ENCODE results near the gene C15orf62.

Gene C15orf62

DNA sequence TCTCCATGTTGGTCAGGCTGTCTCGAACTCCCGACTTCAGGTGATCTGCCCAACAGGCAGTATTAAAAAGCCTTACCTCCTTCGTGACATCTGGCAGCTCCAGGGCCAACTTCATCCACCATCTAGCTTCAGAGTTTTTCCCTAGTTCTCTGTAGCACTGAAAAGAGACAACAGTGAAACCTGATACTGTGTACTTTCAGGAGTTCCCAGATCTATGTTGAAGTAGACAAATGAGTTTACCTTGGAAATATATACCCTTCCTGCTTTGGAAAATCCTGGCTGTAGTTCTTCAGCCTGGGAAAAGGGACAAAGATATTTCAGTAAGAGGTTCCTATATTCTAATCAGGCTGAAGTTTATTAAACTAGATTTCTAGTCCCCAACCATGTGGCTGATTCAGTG, 32.7 kb upstream of the C15orf62 start:
- H3K4me3 ChIP-seq (ENCODE audit: low read depth, low read length): no peak overlapping the region
- TF ChIP-seq, protein P1, sequence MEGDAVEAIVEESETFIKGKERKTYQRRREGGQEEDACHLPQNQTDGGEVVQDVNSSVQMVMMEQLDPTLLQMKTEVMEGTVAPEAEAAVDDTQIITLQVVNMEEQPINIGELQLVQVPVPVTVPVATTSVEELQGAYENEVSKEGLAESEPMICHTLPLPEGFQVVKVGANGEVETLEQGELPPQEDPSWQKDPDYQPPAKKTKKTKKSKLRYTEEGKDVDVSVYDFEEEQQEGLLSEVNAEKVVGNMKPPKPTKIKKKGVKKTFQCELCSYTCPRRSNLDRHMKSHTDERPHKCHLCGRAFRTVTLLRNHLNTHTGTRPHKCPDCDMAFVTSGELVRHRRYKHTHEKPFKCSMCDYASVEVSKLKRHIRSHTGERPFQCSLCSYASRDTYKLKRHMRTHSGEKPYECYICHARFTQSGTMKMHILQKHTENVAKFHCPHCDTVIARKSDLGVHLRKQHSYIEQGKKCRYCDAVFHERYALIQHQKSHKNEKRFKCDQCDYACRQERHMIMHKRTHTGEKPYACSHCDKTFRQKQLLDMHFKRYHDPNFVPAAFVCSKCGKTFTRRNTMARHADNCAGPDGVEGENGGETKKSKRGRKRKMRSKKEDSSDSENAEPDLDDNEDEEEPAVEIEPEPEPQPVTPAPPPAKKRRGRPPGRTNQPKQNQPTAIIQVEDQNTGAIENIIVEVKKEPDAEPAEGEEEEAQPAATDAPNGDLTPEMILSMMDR (IDR thresholded peaks at IDR 0.05; ENCODE audit: borderline replicate concordance, insufficient read depth, low read depth, low read length): no peak

DNA sequence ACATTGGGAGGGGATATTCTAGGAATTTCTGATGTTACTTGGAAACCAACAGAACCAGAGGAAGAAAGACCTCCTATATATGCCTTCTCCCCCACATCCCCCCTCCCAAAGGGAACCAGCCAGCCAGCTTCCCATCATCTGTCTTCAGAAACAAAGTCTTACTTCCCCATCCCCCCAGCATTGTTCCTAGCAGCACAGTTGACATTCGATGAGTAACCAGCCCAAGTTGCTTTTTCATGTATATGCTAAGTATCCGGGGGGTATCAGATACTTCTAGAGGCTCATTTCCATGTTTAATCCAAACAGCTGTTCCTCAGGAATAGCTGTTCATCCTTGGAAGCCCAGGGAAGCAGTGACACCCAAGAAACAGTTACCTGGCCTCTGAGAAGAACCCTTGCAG, 30.7 kb upstream of the C15orf62 start:
- TF ChIP-seq, protein P1 (IDR thresholded peaks at IDR 0.05; ENCODE audit: borderline replicate concordance, insufficient read depth, low read depth, low read length): no peak
- no peak overlapping the region for H3K4me3 ChIP-seq (ENCODE audit: low read depth, low read length)

DNA sequence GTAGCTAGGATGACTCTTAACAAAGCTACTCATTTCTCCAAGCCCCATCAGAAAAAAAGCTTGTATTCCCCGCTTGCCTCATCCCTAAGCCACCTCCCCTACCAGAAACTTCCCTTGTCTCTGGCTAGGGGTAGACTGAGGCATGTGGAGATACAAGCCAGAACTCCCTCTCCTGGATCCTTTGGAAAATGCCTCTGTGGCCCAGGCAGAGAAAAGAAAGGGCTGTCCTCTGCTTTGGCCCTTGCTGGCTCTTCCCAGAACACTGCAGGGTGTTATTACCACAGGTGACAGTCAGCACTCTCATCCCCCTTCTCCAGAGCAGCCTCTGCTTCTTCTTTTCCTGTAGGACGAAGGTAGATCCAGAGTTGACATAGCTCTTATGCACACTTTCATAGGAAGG, 29.9 kb upstream of the C15orf62 start:
- TF ChIP-seq, protein P1 (IDR thresholded peaks at IDR 0.05; ENCODE audit: borderline replicate concordance, insufficient read depth, low read depth, low read length): no peak
- no peak overlapping the region for H3K4me3 ChIP-seq (ENCODE audit: low read depth, low read length)

DNA sequence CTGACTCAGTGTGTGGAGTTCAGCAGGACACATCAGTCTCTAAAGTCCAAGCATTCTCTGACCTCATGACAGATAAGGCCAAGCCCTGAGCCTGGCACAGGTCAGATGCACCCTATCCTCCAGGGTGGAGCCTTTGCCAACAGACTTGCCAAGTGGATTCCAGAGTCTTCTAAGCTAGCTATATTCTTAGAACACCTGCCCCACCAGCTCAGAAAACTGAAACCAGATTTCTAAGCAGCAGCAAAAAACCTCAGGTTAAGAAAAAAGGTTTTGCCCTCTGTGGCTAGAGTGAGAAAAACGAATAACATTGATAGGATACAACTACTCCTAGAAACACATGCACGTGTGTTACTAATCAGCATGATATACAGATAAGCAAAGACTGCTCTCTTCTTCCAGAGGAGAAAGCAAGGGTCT, 26.3 kb upstream of the C15orf62 start:
- TF ChIP-seq, protein P1 (IDR thresholded peaks at IDR 0.05; ENCODE audit: borderline replicate concordance, insufficient read depth, low read depth, low read length): no peak
- H3K4me3 ChIP-seq (ENCODE audit: low read depth, low read length): no peak overlapping the region

DNA sequence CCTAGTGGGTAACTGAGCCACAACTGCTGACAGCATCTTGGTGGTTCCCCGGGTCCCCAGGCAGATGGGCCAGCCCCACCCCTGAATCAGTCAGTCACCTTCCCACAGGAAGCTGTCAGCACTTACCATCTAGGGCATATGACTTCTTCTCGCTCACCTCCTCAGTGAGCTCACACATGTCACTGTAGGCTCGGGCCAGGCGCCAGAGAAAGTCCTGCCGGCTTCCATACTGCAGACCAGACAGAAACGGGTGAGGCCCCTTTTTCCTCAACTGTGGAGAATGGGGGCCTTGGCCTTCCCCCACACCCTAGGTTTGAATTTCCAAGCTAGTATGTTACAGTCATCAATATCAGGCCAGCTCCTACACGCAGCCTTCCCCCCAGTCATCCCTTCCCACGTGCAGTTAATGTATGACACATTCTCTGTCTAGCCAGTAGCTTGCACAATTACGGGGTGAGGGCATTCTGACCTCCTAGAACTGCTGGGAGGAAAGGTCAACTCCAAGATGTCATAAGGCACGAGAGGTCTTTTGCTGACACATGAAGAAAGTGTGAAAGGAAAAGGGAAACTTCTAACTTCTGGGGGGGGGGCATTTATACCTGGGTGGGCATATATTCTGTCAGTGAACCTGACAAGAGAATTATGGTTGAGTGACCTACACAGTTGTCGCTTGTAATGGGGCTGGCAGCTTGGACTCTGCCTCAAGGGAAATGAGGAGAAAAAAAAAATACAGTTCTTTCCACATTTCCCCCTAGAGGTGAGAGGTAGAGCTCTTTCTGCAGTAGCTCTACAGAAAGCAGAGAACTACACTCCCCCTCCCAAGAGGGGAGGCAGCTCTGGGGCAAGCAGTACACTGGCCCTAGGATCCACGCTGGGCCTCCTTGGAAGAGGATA, 25.6 kb upstream of the C15orf62 start:
- TF ChIP-seq, protein P1 (IDR thresholded peaks at IDR 0.05; ENCODE audit: borderline replicate concordance, insufficient read depth, low read depth, low read length): 0 out of 2 replicates have a peak, but pooled peaks have one; percentile 2
- H3K4me3 ChIP-seq (ENCODE audit: low read depth, low read length): no peak overlapping the region

DNA sequence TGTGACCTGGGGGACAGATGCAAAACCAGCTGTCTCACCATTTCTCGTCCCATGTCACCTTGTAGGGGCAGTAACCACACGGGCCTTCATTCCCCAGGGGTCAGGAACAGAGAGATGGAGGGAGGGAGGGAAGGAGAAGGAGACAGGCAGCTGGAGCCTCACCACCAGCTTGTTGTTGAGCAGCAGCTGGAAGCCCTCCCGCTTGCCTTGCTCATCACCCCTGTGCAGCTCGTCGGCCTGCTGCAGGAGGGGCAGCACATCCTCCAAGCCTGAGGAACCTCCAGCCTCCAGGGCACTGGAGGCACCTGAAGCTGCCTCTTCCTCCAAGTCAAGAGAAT, 25.0 kb upstream of the C15orf62 start:
- TF ChIP-seq, protein P1 (IDR thresholded peaks at IDR 0.05; ENCODE audit: borderline replicate concordance, insufficient read depth, low read depth, low read length): no peak
- no peak overlapping the region for H3K4me3 ChIP-seq (ENCODE audit: low read depth, low read length)

DNA sequence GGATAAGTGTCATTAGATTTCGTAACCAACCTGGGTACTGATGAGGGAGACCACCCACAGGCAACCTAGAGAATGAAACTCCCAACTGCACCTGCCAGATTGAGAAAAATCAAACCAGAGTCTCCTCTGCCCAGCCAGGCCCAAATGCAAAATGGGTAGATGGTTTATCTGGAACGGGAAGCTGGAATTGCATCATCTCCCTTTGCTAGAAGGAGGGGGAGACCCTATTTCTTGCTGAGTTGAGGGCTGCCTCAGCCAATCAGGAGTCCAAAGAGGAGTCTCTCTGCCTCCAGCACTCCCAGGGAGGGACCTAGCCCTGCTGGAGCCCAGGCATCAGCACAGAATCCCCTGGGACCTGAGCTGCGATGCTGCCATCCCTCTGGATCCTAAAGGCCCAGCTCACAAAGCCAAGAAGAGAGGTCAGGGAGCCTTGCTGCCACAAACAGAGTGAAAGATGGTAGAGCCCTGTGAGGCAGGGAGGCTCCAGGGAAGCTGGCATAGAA, 22.8 kb upstream of the C15orf62 start:
- H3K4me3 ChIP-seq (ENCODE audit: low read depth, low read length): no peak overlapping the region
- TF ChIP-seq, protein P1 (IDR thresholded peaks at IDR 0.05; ENCODE audit: borderline replicate concordance, insufficient read depth, low read depth, low read length): no peak

Measured in GM12875 (cell line).